ENCODE measurements around the gene SASH1. TPM values are rescaled to one million over a fixed set of nuclear protein-coding genes. Genes with fewer than 3 reads are reported as not detected.
A peak's percentile ranks its signal among the peaks of the same experiment; 100 is the strongest.

Gene SASH1
- total RNA-seq, 1 donor from 2014 or later, result 86.4 TPM

- H3K36me3 ChIP-seq, result peaks cover 0 to 24% of the 10 kb centered on the region in 2 donors
- DNase-seq (ENCODE audit: extremely low spot score in 2 of 2), result no peak
- TF ChIP-seq POLR2AphosphoS5 (IDR thresholded peaks at IDR 0.05; ENCODE audit: insufficient read depth in 1 of 2, low read depth in 1 of 2) (no peak), POLR2A (IDR thresholded peaks at IDR 0.05) (no peak), CTCF (IDR thresholded peaks at IDR 0.05) (no peak)
- no peaks in the 10 kb centered on the region for H3K4me1 ChIP-seq
- H3K9me3 ChIP-seq, result no peaks in the 10 kb centered on the region
- no peak overlapping the region for H3K27ac ChIP-seq
- H3K4me3 ChIP-seq, result no peak overlapping the region
- intact Hi-C loops (cut with DNase I), result no loop called here
- H3K27me3 ChIP-seq, result no peaks in the 10 kb centered on the region
Observed at GRCh38 chr6:148551226-148551625, 208.6 kb downstream of the SASH1 start.

GRCh38 chr6:148556410-148556809 is 213.8 kb downstream of the SASH1 start:
- TF ChIP-seq POLR2A (IDR thresholded peaks at IDR 0.05), result no peak
- TF ChIP-seq POLR2AphosphoS5 (IDR thresholded peaks at IDR 0.05; ENCODE audit: insufficient read depth in 1 of 2, low read depth in 1 of 2), result no peak
- TF ChIP-seq CTCF (IDR thresholded peaks at IDR 0.05), result no peak

GRCh38 chr6:148557796-148558321 is 215.2 kb downstream of the SASH1 start:
- Histone ChIP-seq H3K4me3 (no peak overlapping the region), H3K27me3 (no peaks in the 10 kb centered on the region), H3K4me1 (peaks cover 4% of the 10 kb centered on the region), H3K36me3 (no peaks in the 10 kb centered on the region), H3K27ac (no peak overlapping the region), H3K9me3 (no peaks in the 10 kb centered on the region)
- intact Hi-C loops (cut with DNase I), result no loop called here
- DNase-seq (ENCODE audit: extremely low spot score in 2 of 2), result peak in 1 of 2 donors; percentile 76
- TF ChIP-seq CTCF (IDR thresholded peaks at IDR 0.05) (no peak), POLR2A (IDR thresholded peaks at IDR 0.05) (no peak), POLR2AphosphoS5 (IDR thresholded peaks at IDR 0.05; ENCODE audit: insufficient read depth in 1 of 2, low read depth in 1 of 2) (no peak)

More at GRCh38 chr6:148556410-148556809, 213.8 kb downstream of the SASH1 start:
- H3K4me1 ChIP-seq, result peaks cover 4% of the 10 kb centered on the region
- H3K9me3 ChIP-seq, result no peaks in the 10 kb centered on the region
- H3K36me3 ChIP-seq, result no peaks in the 10 kb centered on the region
- no peak overlapping the region for H3K4me3 ChIP-seq
- DNase-seq (ENCODE audit: extremely low spot score in 2 of 2), result peak in 1 of 2 donors; percentile 65
- intact Hi-C loops (cut with DNase I), result no loop called here
- no peaks in the 10 kb centered on the region for H3K27me3 ChIP-seq
- no peak overlapping the region for H3K27ac ChIP-seq

GRCh38 chr6:148559848-148560433 is 217.3 kb downstream of the SASH1 start:
- DNase-seq (ENCODE audit: extremely low spot score in 2 of 2), result no peak
- Histone ChIP-seq H3K27me3 (no peaks in the 10 kb centered on the region), H3K9me3 (no peaks in the 10 kb centered on the region), H3K4me3 (peak overlapping the region; percentile 37 to 66), H3K27ac (no peak overlapping the region), H3K36me3 (no peaks in the 10 kb centered on the region), H3K4me1 (peaks cover 4% of the 10 kb centered on the region)
- peak in 1 of 2 donors; percentile 11 for TF ChIP-seq POLR2AphosphoS5 (IDR thresholded peaks at IDR 0.05; ENCODE audit: insufficient read depth in 1 of 2, low read depth in 1 of 2)
- no peak for TF ChIP-seq POLR2A (IDR thresholded peaks at IDR 0.05)
- TF ChIP-seq CTCF (IDR thresholded peaks at IDR 0.05), result peak; percentile 58 to 90 (median 86)
- intact Hi-C loops (cut with DNase I), result no loop called here

GRCh38 chr6:148561629-148562028 is 219.0 kb downstream of the SASH1 start:
- no peaks in the 10 kb centered on the region for H3K36me3 ChIP-seq
- TF ChIP-seq POLR2A (IDR thresholded peaks at IDR 0.05), result no peak
- no peak for TF ChIP-seq CTCF (IDR thresholded peaks at IDR 0.05)
- TF ChIP-seq POLR2AphosphoS5 (IDR thresholded peaks at IDR 0.05; ENCODE audit: insufficient read depth in 1 of 2, low read depth in 1 of 2), result no peak
- H3K9me3 ChIP-seq, result no peaks in the 10 kb centered on the region
- intact Hi-C loops (cut with DNase I), result no loop called here
- no peak overlapping the region for H3K4me3 ChIP-seq
- H3K4me1 ChIP-seq, result peaks cover 4% of the 10 kb centered on the region
- H3K27me3 ChIP-seq, result no peaks in the 10 kb centered on the region
- H3K27ac ChIP-seq, result no peak overlapping the region
- no peak for DNase-seq (ENCODE audit: extremely low spot score in 2 of 2)
